Measurements from ENCODE around the gene IRF2. TPM values are rescaled to one million over a fixed set of nuclear protein-coding genes. Genes with fewer than 3 reads are reported as not detected.

Gene IRF2
- total RNA-seq, 1 donor from 2014 or later: 53.3 TPM

DNA sequence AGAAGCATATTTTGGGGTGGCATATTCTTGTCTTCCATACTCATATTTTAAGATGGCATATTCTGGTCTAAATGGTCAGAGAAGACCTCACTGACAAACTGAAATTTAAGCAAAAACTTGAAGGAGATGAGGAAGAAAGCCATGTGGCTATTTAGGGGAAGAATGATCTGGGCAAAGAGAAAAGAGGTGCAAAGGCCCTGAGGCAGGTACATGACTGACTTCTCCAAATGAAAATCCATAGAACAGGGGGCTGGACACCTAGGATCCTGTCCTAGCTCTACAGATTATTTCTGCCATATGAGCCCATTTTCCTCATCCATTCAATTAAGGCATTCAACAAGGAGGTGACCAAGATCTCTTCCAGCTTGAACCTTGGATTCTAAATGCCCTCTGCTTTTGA, 105.6 kb downstream of the IRF2 start:
- no peaks in the 10 kb centered on the region for H3K4me1 ChIP-seq
- no peak for TF ChIP-seq CTCF (IDR thresholded peaks at IDR 0.05)
- H3K4me3 ChIP-seq: no peak overlapping the region
- no peaks in the 10 kb centered on the region for H3K36me3 ChIP-seq
- DNase-seq (no peak), ATAC-seq (no peak)
- intact Hi-C loops (cut with DNase I): no loop called here
- no peak overlapping the region for H3K27ac ChIP-seq
- H3K9me3 ChIP-seq: no peaks in the 10 kb centered on the region
- H3K27me3 ChIP-seq (ENCODE audit: low read depth): no peaks in the 10 kb centered on the region

DNA sequence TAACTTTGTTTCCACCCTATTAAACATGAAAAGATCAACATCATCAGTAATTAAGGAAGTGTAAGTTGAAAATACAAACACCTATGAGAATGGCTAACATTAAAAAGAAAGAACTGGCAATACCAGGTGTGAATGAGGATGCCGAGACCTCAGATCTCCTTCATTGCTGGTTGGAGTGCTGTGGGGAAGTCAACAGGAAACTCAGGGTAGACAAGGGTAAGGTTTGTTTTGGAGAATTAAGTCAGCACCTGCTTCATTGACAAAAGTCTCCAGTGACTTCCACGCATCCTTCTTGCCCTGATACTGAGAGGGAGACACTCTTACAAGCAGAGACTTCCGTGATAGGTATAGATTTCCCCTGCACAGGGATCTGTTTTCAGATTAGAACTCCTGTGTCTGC, 106.1 kb downstream of the IRF2 start:
- no peak overlapping the region for H3K4me3 ChIP-seq
- DNase-seq (no peak), ATAC-seq (no peak)
- no peak overlapping the region for H3K27ac ChIP-seq
- no peaks in the 10 kb centered on the region for H3K27me3 ChIP-seq (ENCODE audit: low read depth)
- H3K9me3 ChIP-seq: no peaks in the 10 kb centered on the region
- intact Hi-C loops (cut with DNase I): no loop called here
- H3K36me3 ChIP-seq: no peaks in the 10 kb centered on the region
- TF ChIP-seq CTCF (IDR thresholded peaks at IDR 0.05): no peak
- H3K4me1 ChIP-seq: no peaks in the 10 kb centered on the region

DNA sequence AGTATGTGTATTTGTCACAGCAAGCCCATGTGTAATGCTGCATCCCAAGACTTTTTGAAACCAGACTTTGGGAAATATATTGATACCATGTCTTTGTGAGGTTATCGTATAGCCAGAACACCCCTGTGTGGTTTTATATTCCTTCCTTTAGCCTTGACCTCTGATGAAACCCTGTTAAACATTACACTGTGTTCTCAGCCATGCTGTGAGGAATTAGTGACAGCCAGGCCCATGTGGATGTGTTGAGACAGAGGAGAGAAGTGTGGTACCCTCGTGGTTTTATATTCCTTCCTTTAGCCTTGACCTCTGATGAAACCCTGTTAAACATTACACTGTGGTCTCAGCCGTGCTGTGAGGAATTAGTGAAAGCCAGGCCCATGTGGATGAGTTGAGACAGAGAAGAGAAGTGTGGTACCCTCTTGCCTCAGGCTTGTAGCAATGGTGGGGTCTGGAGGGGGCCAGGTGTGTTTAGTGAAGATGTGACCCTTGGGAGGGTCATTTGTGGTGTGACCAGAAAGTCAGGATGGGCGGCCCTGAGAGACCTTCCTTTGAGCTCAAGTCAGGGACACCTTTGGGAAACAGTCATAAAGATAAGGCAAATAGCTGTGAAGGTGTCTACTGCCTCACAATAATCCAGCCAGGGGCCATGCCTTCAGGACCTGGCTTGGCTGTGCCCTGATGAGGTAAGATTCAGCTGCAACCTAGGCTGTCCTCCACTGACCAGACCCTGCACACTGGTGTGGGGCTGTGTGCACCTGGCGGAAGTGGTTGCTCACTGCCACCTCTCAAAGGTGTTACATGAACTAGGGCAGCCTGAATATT, 110.0 kb downstream of the IRF2 start:
- Histone ChIP-seq H3K9me3 (no peaks in the 10 kb centered on the region), H3K27ac (no peak overlapping the region), H3K36me3 (no peaks in the 10 kb centered on the region), H3K27me3 (ENCODE audit: low read depth) (no peaks in the 10 kb centered on the region), H3K4me1 (peaks cover 4% of the 10 kb centered on the region), H3K4me3 (no peak overlapping the region)
- peak in 1 of 2 donors; percentile 49 for ATAC-seq
- intact Hi-C loops (cut with DNase I): no loop called here
- DNase-seq: no peak
- TF ChIP-seq CTCF (IDR thresholded peaks at IDR 0.05): no peak

DNA sequence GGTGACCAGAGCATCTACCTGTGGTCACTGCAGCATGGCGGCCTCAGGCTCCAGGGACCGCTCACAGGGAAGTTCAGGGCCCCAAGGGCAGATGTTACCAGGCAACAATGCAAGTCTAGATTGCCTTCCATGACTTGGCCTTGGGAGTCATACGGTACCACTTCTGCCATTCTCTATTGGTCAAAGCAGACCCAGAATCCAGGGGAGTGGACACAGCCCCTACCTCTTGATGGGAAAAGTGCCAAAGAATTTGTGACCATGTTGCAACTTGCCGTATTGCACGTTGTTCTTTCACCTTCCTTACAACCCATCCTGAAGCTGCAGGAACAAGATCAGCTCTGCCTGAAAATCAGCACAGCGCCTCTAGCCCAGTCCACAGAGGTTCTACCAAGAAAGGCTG, 111.1 kb downstream of the IRF2 start:
- Histone ChIP-seq H3K36me3 (no peaks in the 10 kb centered on the region), H3K9me3 (no peaks in the 10 kb centered on the region), H3K4me3 (no peak overlapping the region), H3K27ac (no peak overlapping the region), H3K27me3 (ENCODE audit: low read depth) (no peaks in the 10 kb centered on the region), H3K4me1 (peaks cover 4% of the 10 kb centered on the region)
- no peak for DNase-seq
- intact Hi-C loops (cut with DNase I): no loop called here
- no peak for ATAC-seq
- TF ChIP-seq CTCF (IDR thresholded peaks at IDR 0.05): no peak

GRCh38 chr4:184362396-184362795, 112.0 kb downstream of the IRF2 start:
- no peak for TF ChIP-seq CTCF (IDR thresholded peaks at IDR 0.05)
- Histone ChIP-seq H3K27me3 (ENCODE audit: low read depth) (no peaks in the 10 kb centered on the region), H3K36me3 (no peaks in the 10 kb centered on the region), H3K9me3 (no peaks in the 10 kb centered on the region), H3K4me1 (peaks cover 4% of the 10 kb centered on the region), H3K4me3 (no peak overlapping the region), H3K27ac (no peak overlapping the region)
- intact Hi-C loops (cut with DNase I): no loop called here
- no peak for DNase-seq
- ATAC-seq: no peak
